Measurements from ENCODE around the gene CRHR1.

CRHR1 gene

DNA sequence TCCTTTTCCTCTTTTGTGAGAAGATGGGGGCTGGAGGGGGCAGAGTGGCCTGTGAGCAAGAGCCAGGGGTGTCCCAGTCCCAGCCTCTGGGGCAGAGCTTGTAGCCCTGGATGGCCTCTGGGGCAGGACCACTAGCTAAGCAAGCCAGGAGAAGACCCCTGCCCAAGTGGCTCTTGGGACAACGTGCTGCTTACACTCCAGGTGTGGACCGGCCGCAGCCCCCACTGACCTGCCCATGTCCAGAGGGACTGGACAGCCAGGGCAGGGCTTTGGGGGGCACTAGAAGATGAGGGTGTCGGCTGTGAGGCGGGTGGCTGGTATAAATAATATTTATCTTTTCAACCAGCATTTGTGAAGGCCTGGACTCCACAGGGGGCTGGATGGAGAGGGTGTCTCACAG is 51.4 kb downstream of the CRHR1 start:
- Mint-ChIP-seq H3K4me1 (no peaks in the 10 kb centered on the region), H3K4me3 (no peak overlapping the region), H3K9me3 (no peaks in the 10 kb centered on the region), H3K27me3 (peaks cover 2% of the 10 kb centered on the region), H3K27ac (no peak overlapping the region), H3K36me3 (ENCODE audit: low read depth) (no peaks in the 10 kb centered on the region)
- DNase-seq (no peak), ATAC-seq (no peak)

DNA sequence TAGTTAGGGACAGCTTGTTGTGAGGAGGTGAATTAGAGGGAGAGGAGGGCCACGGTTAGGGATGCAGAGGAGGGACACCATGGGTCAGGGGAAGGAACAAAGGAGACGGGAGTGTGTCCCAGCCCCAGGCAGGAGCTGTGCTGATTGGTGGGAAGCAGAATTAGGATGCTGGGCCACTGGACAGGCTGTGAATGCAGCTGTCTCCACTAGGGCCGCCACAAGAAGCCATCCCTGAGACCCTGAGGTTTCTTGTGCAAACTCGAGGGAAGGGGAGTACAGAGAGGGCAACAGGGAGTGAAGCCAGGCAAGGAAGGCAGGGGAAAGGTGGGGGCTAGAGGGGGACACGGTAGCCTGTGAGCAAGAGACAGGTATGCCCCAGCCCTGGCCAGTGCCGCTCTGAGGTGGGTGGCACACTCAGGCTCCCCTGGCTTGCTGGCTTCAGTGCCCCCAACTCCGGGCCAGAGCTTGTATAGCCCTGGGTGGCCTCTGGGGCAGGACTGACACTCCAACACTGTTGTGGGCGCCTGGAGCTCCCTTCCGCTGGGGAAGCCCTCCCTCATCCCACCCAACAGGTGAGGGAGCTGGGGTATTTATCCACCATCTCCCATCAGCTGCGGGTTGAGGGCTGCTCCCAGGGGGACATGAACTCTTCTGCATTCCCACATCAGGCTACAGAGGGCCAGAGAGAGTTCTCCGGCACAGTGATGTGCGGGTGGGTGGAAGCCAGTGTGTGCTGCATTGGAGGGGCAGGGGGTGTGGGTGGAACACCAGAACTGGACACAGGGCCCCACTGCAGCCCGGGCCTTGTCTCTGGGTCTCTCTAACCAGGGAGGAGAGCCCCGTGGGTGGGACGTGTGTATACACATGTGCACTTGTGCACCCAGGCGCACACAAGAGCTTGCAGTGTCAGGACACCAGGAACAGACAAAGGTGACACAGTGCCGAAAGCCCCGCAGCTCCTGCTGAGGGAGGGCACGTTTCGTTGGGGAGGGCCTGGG is 52.2 kb downstream of the CRHR1 start:
- Mint-ChIP-seq H3K27me3 (peaks cover 2% of the 10 kb centered on the region), H3K36me3 (ENCODE audit: low read depth) (no peaks in the 10 kb centered on the region), H3K4me3 (no peak overlapping the region), H3K9me3 (no peaks in the 10 kb centered on the region), H3K4me1 (no peaks in the 10 kb centered on the region), H3K27ac (no peak overlapping the region)
- DNase-seq (no peak), ATAC-seq (no peak)

DNA sequence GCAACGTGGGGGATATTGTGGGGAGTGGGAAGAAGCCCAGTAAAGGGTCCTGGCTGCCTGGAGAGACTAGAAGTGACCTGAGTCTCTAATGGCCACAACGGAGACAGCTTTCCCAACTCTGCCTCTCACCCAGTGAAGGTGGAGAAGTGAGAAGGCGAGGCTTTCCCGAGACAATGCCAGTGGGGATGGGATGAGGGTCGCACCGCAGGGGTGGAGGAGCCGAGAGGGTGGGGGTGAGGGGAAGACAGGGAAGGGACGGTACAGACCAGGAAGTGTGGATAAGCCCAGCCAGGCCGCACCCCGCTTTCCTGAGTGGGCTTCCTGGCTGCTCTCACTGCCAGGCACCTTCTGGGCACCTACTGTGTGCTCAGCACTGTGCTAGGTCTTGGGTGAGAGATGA is 53.1 kb downstream of the CRHR1 start:
- no peaks in the 10 kb centered on the region for H3K4me1 Mint-ChIP-seq
- H3K36me3 Mint-ChIP-seq (ENCODE audit: low read depth): no peaks in the 10 kb centered on the region
- no peaks in the 10 kb centered on the region for H3K27me3 Mint-ChIP-seq
- H3K27ac Mint-ChIP-seq: no peak overlapping the region
- no peak overlapping the region for H3K4me3 Mint-ChIP-seq
- ATAC-seq: no peak
- DNase-seq: no peak
- no peaks in the 10 kb centered on the region for H3K9me3 Mint-ChIP-seq

DNA sequence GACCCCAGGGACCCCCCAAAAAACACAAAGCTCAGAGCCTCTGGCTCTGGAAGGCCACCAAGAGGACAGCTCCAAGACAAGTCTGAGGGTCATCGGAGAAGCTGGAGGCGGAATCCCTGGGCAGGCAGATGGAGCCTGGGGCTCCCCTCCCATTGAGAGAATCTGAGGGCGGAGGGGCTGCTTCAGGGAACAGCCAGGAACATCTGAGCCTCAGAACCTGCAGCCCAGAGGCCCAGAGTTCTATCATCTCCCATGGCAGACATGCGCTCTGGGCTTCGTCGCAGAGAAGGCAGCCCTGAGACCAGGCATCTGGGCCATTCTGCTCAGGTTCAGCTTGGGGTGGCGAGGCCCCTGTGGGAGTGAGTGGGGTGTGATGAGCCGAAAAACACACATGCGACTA is 53.5 kb downstream of the CRHR1 start:
- Mint-ChIP-seq H3K9me3 (no peaks in the 10 kb centered on the region), H3K27ac (no peak overlapping the region), H3K27me3 (no peaks in the 10 kb centered on the region), H3K4me1 (no peaks in the 10 kb centered on the region), H3K36me3 (ENCODE audit: low read depth) (no peaks in the 10 kb centered on the region), H3K4me3 (no peak overlapping the region)
- ATAC-seq: no peak
- no peak for DNase-seq

DNA sequence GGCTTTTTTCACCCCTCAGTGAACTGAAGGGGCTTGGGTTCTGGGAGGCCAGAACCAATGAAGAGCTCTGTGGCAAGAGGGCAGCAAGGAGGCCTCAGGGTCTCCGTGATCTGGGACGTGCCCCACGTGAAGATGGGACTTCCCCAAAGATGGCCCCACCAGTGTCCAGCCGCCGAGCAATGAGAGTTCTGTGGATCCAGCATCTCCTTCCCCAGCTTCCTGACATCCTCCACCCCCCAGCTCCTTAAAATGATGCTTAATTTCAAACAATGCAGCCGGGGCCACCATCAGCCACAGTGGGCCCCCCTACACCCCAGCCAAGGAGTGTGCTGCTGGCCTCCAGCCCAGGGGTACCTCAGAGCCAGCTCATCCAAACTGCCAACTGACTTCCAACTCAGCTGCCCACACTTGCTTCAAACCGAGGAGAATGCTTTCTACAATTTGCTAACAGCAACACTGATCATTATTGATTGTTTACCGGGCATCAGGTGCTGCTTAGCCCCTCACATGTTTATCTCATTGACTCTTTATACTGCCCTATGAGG is 54.7 kb downstream of the CRHR1 start:
- ATAC-seq: no peak
- no peak for DNase-seq
- no peaks in the 10 kb centered on the region for H3K4me1 Mint-ChIP-seq
- no peaks in the 10 kb centered on the region for H3K27me3 Mint-ChIP-seq
- H3K36me3 Mint-ChIP-seq (ENCODE audit: low read depth): no peaks in the 10 kb centered on the region
- H3K4me3 Mint-ChIP-seq: no peak overlapping the region
- no peaks in the 10 kb centered on the region for H3K9me3 Mint-ChIP-seq
- H3K27ac Mint-ChIP-seq: no peak overlapping the region

DNA sequence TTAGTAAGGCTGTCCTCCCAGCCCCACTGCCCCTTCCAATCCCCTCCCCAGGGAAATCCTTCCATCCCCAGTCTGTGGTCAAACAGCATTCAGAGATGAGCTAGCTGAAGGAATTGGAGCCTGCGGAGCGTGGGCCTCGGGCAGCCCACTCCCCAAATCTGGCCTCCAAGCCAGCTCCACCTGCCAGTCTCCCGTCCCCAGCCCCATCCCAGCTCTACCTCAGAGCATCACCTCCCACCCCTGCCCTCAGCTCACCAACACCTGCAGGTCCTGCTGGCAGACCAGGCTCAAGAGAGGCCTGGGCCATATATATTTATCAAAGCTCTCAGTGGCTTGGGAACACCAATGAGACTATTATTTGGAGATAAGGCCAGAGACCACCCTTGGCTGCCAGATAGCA is 55.3 kb downstream of the CRHR1 start:
- H3K27ac Mint-ChIP-seq: no peak overlapping the region
- no peaks in the 10 kb centered on the region for H3K27me3 Mint-ChIP-seq
- ATAC-seq (no peak), DNase-seq (no peak)
- H3K36me3 Mint-ChIP-seq (ENCODE audit: low read depth): no peaks in the 10 kb centered on the region
- H3K9me3 Mint-ChIP-seq: no peaks in the 10 kb centered on the region
- H3K4me3 Mint-ChIP-seq: no peak overlapping the region
- H3K4me1 Mint-ChIP-seq: no peaks in the 10 kb centered on the region

DNA sequence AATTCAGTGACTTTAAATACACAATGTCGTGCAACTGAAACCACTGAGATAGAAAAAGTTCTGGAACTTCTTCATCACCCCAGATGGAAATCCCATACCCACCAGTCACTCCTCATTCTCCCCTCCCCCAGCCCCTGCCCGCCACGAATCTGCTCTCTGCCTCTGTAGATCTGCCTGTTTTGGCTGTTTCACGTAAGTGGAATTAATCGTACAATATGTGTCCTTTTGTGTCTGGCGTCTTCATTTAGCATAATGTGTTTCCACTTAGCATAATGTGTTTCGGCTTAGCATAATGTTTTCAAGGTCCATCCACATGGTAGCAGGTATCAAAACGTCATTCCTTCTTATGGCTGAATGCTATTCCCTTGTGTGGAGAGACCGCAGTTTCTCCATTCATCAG is 57.1 kb downstream of the CRHR1 start:
- no peak overlapping the region for H3K4me3 Mint-ChIP-seq
- H3K27me3 Mint-ChIP-seq: no peaks in the 10 kb centered on the region
- DNase-seq (no peak), ATAC-seq (no peak)
- no peaks in the 10 kb centered on the region for H3K9me3 Mint-ChIP-seq
- no peak overlapping the region for H3K27ac Mint-ChIP-seq
- no peaks in the 10 kb centered on the region for H3K4me1 Mint-ChIP-seq
- no peaks in the 10 kb centered on the region for H3K36me3 Mint-ChIP-seq (ENCODE audit: low read depth)

DNA sequence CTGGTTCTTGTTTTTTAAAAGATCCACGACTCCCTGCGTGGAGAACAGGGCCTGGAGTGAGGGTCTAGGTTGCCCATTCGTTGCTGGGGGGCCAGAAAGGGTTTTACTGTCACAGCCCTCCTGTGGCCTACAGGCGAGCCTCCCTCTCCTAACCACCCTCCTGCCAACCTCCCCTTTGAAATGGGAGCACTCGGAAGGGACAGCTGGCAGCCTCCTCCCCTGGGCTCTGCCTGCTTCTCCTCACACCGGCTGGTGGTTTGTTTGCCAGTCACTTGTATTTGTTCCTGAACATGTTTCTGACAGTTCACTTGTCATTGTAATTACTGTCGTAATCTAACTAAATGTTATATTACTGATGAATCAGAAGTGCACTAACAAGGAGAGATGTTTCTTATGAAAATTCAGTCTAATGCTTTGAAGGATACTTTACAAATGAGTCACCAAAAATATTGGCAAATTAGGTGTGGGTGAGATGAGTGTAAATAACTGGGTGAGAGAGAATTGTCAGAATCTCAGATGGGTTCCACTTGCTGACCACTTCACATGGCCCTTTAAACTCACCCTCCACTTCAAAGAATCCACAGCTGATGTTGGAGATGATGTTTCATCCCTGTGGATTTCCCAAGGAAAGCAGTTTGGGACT is 57.9 kb downstream of the CRHR1 start:
- Mint-ChIP-seq H3K4me3 (no peak overlapping the region), H3K9me3 (no peaks in the 10 kb centered on the region), H3K4me1 (no peaks in the 10 kb centered on the region), H3K27ac (no peak overlapping the region), H3K27me3 (no peaks in the 10 kb centered on the region), H3K36me3 (ENCODE audit: low read depth) (no peaks in the 10 kb centered on the region)
- ATAC-seq (no peak), DNase-seq (no peak)

DNA sequence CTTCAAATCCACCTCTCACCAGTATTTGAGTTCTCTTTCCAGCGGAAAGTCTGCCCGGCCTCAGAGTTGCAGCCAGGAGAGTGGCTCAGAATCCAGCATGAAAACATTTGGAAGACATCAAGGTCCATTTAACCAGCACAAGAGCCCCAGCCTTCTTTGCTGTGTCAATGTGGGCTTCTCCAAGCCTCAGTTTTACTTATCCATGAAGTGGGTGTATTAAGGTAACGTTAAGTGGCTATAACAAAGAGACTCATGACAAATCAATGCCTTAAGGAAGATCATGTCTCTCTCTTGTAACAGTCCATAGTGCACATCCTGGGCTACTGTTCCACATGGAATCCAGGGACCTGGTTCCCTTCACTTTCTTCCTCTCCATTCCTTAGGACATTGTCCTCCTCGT is 59.6 kb downstream of the CRHR1 start:
- Mint-ChIP-seq H3K9me3 (no peaks in the 10 kb centered on the region), H3K4me1 (no peaks in the 10 kb centered on the region), H3K27ac (no peak overlapping the region), H3K4me3 (no peak overlapping the region), H3K27me3 (no peaks in the 10 kb centered on the region), H3K36me3 (ENCODE audit: low read depth) (no peaks in the 10 kb centered on the region)
- DNase-seq: no peak
- ATAC-seq: no peak

DNA sequence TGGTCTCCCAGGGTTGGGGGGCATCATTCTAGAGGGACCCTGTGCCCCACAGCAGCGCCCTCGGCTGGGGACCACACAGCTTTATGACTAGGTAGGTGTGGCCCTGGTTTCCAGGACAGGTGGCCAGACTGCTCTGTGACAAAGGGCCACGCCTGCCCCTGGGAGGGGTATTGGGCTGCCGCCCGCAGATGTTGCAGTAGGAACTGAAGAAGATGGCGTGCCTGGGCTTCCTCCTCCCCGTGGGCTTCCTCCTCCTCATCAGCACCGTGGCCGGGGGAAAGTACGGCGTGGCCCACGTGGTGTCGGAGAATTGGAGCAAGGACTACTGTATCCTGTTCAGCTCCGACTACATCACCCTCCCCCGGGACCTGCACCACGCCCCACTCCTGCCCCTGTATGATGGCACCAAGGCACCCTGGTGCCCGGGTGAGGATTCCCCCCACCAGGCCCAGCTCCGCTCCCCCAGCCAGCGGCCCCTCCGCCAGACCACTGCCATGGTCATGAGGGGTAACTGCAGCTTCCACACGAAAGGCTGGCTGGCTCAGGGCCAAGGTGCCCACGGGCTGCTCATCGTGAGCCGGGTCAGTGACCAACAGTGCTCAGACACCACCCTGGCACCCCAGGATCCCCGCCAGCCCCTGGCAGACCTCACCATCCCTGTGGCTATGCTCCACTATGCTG is 60.7 kb downstream of the CRHR1 start, which contains the start of gene SPPL2C:
Gene SPPL2C, plus strand, starts transcription at position 187 of the 681 bp plus-strand sequence. Its CDS starts 26 bp downstream, at position 213.
- Mint-ChIP-seq H3K36me3 (ENCODE audit: low read depth) (no peaks in the 10 kb centered on the region), H3K4me3 (no peak within 1 kb of the TSS), H3K4me1 (no peaks in the 10 kb centered on the region), H3K27ac (no peak within 1 kb of the TSS), H3K9me3 (no peaks in the 10 kb centered on the region), H3K27me3 (no peaks in the 10 kb centered on the region)
- DNase-seq (no peak), ATAC-seq (no peak)

DNA sequence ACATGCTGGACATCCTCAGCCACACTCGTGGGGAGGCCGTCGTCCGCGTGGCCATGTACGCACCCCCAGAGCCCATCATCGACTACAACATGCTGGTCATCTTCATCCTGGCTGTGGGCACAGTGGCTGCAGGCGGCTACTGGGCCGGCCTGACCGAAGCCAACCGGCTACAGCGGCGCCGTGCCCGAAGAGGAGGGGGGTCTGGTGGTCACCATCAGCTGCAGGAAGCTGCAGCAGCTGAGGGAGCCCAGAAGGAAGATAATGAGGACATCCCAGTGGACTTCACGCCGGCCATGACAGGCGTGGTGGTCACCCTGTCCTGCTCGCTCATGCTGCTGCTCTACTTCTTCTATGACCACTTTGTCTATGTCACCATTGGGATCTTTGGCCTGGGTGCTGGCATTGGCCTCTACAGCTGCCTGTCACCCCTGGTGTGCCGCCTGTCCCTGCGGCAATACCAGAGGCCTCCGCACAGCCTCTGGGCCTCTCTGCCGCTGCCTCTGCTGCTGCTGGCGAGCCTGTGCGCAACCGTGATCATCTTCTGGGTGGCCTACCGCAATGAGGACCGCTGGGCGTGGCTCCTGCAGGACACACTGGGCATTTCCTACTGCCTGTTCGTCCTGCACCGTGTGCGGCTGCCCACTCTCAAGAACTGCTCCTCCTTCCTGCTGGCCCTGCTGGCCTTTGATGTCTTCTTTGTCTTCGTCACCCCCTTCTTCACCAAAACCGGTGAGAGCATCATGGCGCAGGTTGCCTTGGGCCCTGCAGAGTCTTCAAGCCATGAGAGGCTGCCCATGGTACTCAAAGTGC is 61.5 kb downstream of the CRHR1 start:
- no peaks in the 10 kb centered on the region for H3K36me3 Mint-ChIP-seq (ENCODE audit: low read depth)
- ATAC-seq (no peak), DNase-seq (no peak)
- H3K27ac Mint-ChIP-seq: no peak overlapping the region
- H3K4me3 Mint-ChIP-seq: no peak overlapping the region
- H3K9me3 Mint-ChIP-seq: no peaks in the 10 kb centered on the region
- no peaks in the 10 kb centered on the region for H3K4me1 Mint-ChIP-seq
- H3K27me3 Mint-ChIP-seq: no peaks in the 10 kb centered on the region

DNA sequence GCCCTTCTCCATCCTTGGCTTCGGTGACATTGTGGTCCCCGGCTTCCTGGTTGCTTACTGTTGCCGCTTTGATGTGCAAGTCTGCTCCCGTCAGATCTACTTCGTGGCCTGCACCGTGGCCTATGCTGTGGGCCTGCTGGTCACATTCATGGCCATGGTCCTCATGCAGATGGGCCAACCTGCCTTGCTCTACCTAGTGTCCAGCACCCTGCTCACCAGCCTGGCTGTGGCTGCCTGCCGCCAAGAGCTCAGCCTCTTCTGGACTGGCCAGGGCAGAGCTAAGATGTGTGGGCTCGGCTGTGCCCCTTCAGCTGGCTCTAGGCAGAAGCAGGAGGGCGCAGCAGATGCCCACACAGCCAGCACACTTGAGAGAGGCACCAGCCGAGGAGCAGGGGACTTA is 62.1 kb downstream of the CRHR1 start:
- peaks cover 5% of the 10 kb centered on the region for H3K27me3 Mint-ChIP-seq
- no peak overlapping the region for H3K4me3 Mint-ChIP-seq

DNA sequence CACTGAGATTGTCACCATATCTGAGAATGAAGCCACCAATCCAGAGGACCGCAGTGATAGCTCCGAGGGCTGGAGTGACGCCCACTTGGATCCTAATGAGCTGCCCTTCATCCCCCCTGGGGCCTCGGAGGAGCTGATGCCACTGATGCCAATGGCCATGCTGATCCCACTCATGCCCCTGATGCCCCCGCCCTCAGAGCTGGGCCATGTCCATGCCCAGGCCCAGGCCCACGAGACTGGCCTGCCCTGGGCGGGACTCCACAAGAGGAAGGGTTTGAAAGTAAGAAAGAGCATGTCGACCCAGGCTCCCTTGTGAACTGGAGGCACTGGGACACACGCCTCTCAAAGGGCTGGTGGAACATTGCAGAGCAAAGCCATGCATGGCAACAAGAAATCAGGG is 62.5 kb downstream of the CRHR1 start:
- no peaks in the 10 kb centered on the region for H3K36me3 Mint-ChIP-seq (ENCODE audit: low read depth)
- peaks cover 7% of the 10 kb centered on the region for H3K27me3 Mint-ChIP-seq
- no peak overlapping the region for H3K27ac Mint-ChIP-seq
- ATAC-seq (no peak), DNase-seq (no peak)
- no peaks in the 10 kb centered on the region for H3K9me3 Mint-ChIP-seq
- H3K4me1 Mint-ChIP-seq: no peaks in the 10 kb centered on the region
- H3K4me3 Mint-ChIP-seq: no peak overlapping the region

More for the DNA sequence above, 62.1 kb downstream of the CRHR1 start:
- no peak overlapping the region for H3K27ac Mint-ChIP-seq
- no peak for ATAC-seq
- no peaks in the 10 kb centered on the region for H3K9me3 Mint-ChIP-seq
- DNase-seq: no peak
- H3K4me1 Mint-ChIP-seq: no peaks in the 10 kb centered on the region
- H3K36me3 Mint-ChIP-seq (ENCODE audit: low read depth): no peaks in the 10 kb centered on the region

DNA sequence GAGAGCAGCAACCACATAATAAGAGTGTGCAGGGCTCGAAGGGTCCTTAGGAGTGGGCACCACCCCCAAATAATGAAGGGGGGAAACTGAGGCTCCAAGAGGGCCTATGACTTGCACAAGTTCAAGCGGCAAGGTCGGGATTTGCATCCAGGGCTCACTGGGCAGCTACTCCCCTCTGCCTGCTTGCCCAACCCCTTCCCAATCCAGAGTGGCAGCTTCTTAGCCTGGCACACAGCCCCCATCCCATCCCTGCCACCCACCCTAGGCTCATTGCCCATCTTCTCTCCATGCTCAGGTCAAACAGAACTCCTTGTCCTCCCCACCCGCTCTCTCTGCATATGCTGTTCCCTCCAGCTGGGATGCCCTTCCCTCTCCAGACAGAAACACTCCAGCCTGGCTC is 63.0 kb downstream of the CRHR1 start:
- H3K9me3 Mint-ChIP-seq: no peaks in the 10 kb centered on the region
- no peak overlapping the region for H3K4me3 Mint-ChIP-seq
- DNase-seq (no peak), ATAC-seq (no peak)
- H3K27me3 Mint-ChIP-seq: peaks cover 8% of the 10 kb centered on the region
- no peak overlapping the region for H3K27ac Mint-ChIP-seq
- H3K4me1 Mint-ChIP-seq: no peaks in the 10 kb centered on the region
- H3K36me3 Mint-ChIP-seq (ENCODE audit: low read depth): no peaks in the 10 kb centered on the region

All from activated naive CD8-positive, alpha-beta T cell treated with anti-CD3 and anti-CD28 coated beads, Interleukin-2, amount 50 U/mL, for 24 hours (primary cell).